UCSD-AML1 (cell line): Measurements from ENCODE around the gene ERBB4.
"Not testable (repeated sequence)": the region's sequence is repeated elsewhere in the genome, so short reads cannot be mapped to it uniquely, and the experiment has no call there.

ENCODE experiments used
- DNase-seq: peaks from one replicate; lab custom pipeline; 2025; ENCODE audit not compliant: unreplicated experiment; lab: John Stamatoyannopoulos, UW

The ERBB4 gene

DNA sequence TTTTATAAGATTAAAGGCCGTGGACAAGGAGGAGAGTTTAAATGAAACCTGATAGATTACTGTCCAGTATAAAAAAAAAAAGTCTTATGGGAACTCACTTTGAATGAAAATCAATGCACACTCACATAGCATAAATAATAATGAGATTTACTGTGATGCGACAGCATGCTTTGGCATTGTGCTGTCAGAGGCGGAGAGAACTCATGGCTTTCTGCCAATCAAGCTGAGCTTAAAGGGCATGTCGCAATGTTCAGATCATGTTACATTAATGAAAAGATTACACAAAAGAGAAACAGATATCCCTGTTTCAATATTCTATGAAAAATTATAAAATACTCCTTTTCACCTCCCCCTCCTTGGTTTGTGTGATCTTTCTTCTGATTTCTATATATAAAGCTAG lies 310.8 kb downstream of the ERBB4 start:
- no peak for DNase-seq

- DNase-seq = no peak
Measured at GRCh38 chr2:212226114-212226513, 312.5 kb downstream of the ERBB4 start.

GRCh38 chr2:212223696-212224095 lies 314.9 kb downstream of the ERBB4 start:
- DNase-seq = no peak

DNA sequence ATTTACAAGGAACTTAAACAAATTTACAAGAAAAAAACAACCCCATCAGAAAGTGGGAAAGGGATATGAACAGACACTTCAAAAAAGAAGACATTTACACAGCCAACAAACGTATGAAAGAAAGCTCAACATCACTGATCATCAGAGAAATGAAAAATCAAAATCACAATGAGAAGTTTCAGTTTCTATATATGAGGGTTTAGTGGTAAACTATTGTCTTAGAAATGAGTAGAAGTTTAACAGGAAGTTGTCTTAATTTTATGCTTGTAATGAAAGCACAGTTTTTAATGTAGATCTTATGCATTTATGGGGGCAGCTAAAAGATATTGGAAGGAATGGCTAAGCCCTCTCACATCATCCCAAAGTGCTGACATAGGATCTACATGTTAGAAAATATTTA lies 325.4 kb downstream of the ERBB4 start:
- DNase-seq = no peak

- DNase-seq = no peak
Measured at GRCh38 chr2:212208467-212208866, 330.1 kb downstream of the ERBB4 start.

GRCh38 chr2:212197776-212198175 lies 340.8 kb downstream of the ERBB4 start:
- no peak for DNase-seq

DNA sequence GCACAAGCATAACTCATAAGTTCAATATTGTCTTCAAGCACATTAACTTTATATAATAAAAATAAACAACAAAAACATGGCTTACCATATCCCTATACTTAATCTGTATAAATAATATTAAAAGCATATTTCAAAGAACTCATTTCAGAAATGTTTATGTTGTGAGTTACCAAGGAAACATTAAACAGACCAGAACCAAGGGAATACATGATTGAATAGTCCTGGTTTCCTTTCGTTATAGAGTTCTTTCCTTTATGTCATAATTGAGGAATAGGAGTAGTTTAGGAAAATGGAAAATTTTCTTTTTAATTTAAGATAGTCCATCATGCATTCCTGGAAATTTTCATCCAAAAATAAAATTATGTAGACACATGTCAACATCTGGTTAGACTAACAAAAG lies 343.0 kb downstream of the ERBB4 start:
- DNase-seq = no peak

DNA sequence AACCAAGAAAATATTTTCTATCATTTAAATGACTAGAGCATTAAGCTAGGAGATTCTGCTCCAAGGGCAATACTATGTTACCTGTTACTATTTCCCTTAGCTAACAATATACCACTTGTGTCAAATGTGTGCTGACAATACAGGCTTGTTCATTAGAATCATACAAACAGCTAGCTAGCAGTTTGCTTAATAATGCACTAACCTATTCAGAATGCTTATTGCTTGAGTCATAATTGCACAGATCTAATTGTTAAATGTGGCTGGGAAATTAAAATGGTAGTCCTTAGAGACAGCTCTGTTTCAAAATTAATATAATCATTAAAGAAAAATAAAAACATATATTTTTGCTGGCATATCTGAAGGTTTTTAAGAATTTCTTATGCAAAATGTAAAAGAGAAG lies 344.2 kb downstream of the ERBB4 start:
- DNase-seq = no peak

- no peak for DNase-seq
Measured at GRCh38 chr2:212193803-212194202, 344.8 kb downstream of the ERBB4 start.

DNA sequence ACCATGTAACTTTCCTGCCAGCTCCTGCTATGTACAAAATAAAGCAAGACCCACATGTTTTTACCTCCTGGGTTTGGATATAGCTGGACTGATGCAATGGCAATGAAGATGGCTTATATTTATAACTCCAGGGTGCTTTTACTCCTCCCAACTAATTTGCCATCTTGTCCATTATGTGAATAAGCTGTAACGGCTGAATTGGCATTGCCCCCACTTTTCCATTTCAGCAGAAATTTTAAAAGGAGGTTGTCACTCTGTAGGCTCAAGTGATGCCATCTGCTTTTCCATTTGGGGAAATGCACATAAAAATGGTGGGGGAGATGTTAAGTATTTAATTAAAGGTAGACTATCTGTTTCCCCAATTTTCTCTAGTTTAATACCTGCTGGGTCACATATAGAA lies 345.5 kb downstream of the ERBB4 start:
- no peak for DNase-seq

- DNase-seq = not testable (repeated sequence)
Measured at GRCh38 chr2:212191438-212191837, 347.2 kb downstream of the ERBB4 start.

DNA sequence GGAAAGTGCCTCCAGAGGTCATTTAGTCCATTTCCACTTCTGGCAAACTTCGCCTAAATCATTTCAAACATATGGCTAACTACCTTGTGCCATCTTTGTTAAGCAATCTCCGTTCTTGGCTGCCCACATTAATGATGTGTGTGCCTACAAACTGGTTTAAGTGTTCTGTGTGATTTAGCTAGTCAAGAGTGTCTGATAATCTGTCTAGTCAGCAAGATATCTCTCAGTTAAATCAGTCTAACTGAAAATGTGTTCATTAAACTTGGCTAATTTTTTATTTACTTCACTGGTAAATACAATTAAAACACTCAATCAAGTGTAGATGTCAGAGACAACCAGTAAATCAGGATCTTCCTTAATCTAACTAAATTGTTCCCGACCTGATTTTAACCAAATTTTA lies 352.4 kb downstream of the ERBB4 start:
- no peak for DNase-seq

DNA sequence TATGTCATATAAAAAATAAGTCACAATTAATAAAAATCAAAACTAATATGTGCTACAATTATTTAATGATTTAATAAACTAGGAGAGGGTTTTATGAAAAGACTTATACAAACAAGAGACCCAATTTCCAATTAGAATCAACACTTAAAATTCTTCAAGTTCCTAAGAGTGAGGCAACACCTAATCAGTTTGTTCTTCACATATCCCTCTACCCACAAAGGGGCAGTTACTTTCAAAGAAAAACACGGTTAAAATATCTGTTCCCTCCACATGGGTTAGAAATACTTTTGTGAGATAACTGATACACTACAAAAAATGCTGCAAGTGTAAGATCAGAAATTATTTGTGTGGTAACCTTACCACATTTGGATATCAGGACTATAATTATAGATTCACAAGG lies 357.0 kb downstream of the ERBB4 start:
- no peak for DNase-seq

GRCh38 chr2:212180408-212181083 lies 358.1 kb downstream of the ERBB4 start:
- no peak for DNase-seq

DNA sequence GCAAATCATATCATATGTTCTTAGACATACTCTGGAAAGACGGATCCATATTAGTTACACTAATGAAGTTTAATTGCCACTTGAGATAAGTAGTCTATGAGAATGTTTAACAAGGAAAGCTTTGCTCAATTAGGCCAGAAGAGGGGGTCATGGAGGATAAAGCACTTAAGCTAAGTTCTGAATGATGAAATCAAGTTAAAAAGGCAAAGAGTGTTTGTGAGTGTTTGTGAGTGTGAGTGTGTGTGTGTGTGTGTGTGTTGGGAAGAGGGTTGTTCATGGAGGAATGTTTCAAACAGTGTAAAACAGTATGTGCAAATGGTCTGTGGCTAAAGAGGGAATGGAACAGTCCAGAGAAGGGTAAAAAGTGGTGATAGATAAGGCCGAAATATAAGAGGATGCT lies 360.9 kb downstream of the ERBB4 start:
- DNase-seq = no peak

DNA sequence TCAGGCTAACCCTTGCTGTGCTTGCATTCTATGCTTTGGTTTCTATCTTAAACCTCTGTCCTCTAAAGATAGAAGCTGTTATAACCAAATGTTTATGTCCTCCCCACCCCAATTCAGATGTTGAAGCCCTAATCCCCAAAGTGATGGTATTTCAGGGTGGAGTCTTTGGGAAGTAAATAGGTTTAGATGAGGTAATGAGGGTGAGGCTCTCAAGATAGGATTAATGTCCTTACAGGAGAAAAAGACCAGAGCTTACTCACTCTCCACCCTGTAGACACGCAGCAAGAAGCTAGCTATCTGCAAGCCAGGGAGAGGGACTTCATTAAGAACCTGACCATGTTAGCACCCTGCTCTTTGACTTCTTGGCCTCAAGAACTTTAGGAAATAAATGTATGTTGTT lies 362.5 kb downstream of the ERBB4 start:
- DNase-seq = no peak

- no peak for DNase-seq
Measured at GRCh38 chr2:212173756-212174510, 364.7 kb downstream of the ERBB4 start.

GRCh38 chr2:212173331-212173730 lies 365.3 kb downstream of the ERBB4 start:
- DNase-seq = no peak

- no peak for DNase-seq
Measured at GRCh38 chr2:212170382-212170781, 368.2 kb downstream of the ERBB4 start.

DNA sequence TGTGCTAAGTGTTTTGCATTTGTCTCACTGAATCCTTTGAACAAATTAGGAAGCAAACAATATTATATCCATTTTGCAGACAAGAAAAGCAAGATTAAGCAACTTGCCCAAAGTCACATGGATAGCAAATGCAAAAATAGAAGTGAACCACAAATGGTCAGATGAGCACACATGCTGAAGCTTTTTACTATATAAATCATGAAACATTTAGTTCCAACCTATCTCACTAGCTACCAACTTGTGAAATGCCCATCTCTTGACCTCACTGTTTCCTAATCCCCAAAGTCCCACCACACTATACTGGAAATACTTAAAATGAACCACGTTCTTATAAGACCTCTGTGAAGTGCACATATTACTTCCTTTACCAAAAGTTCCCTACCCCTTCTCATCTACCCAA lies 380.5 kb downstream of the ERBB4 start:
- DNase-seq = no peak

- no peak for DNase-seq
Measured at GRCh38 chr2:212157012-212157411, 381.6 kb downstream of the ERBB4 start.

DNA sequence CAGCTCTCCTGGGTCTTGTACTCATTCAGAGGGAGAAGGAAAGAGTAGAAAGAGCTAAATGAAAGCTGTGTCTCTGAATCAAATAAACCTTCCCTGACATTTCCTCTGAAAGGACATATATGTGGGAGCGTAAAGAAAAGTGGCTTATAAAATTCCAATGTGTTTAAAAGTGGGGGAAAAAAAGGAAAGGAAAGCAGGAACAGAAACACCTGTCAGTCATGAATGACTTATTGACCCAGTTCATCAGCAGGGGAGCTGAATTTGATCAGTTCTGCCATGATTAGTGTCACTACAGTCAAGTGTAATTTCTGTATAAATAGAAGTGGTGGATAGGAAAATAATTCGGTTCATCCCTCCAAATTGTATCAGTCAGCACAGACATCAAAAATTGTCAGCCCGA lies 382.5 kb downstream of the ERBB4 start:
- no peak for DNase-seq

GRCh38 chr2:212154477-212154878 lies 384.1 kb downstream of the ERBB4 start:
- no peak for DNase-seq
